GM12878 (cell line): ENCODE data around the gene PFDN4. TPM values are rescaled to one million over a fixed set of nuclear protein-coding genes. Genes with fewer than 3 reads are reported as not detected.

Experiments
- ATAC-seq: fragments of 200-7000 bp; cut with Tn5 transposase; 3 replicates; pipeline ENCODE4 v1.9.1; 2020; ENCODE audit warnings: mild to moderate bottlenecking, moderate library complexity
- BruUV-seq: library from RNA; stranded (reverse); fragments of 400-500 nt; replicated peaks from 2 replicates; lab custom pipeline; 2021; lab: Mats Ljungman, UMichigan
- CTCF ChIA-PET: fragments of 300-600 bp; sonication (Branson Sonifier 250); formaldehyde crosslinking; extraction: SDS; loops from one replicate; lab custom pipeline; 2021; ENCODE audit warnings: inconsistent platforms; lab: Yijun Ruan, JAX
- POLR2A ChIA-PET: fragments of 350-600 bp; formaldehyde crosslinking; extraction: SDS; loops from one replicate; lab custom pipeline; 2021; ENCODE audit warnings: inconsistent platforms; lab: Charles Lee
- RAD21 ChIA-PET: fragments of 300-600 bp; sonication (Branson Sonifier 250); formaldehyde crosslinking; loops from one replicate; lab custom pipeline; 2023; ENCODE audit warnings: antibody characterized with exemption; ENCODE audit not compliant: unreplicated experiment; lab: Charles Lee
- SMC1A ChIA-PET: fragments of 300-600 bp; sonication (Branson Sonifier 250); formaldehyde crosslinking; loops from one replicate; lab custom pipeline; 2023; ENCODE audit not compliant: unreplicated experiment, uncharacterized antibody; lab: Charles Lee
- DNase-seq: peaks from one replicate; pipeline ENCODE4 v3.0.0-alpha.2; 2011; ENCODE audit warnings: low read depth, low spot score
- FAIRE-seq: peaks from 3 replicates; lab custom pipeline; 2011; peaks lifted over from hg19 to GRCh38; lab: Jason Lieb, UNC
- H2AFZ ChIP-seq: 2 replicates; pipeline ENCODE4 v1.6.0; 2011; ENCODE audit warnings: low read depth, low read length, control low read depth; ENCODE audit not compliant: control insufficient read depth
- H3K27ac ChIP-seq: 2 replicates; pipeline ENCODE4 v1.5.1; 2011; ENCODE audit warnings: control low read depth; ENCODE audit not compliant: control insufficient read depth, insufficient read depth
- H3K27me3 ChIP-seq, 2 experiments: replicated peaks in 1 of 2; 2 replicates each; pipeline versions ENCODE4 v1.6.0 to v1.6.1; 2011; ENCODE audit warnings: low read length in 1 of 2; ENCODE audit not compliant: control insufficient read depth in 2 of 2, insufficient read depth in 2 of 2
- H3K36me3 ChIP-seq, 2 experiments: 2 replicates each; pipeline ENCODE4 v1.5.1; 2011; ENCODE audit warnings: low read length in 1 of 2; ENCODE audit not compliant: control insufficient read depth in 2 of 2, insufficient read depth in 2 of 2
- H3K4me1 ChIP-seq: 2 replicates; pipeline ENCODE4 v1.6.1; 2011; ENCODE audit warnings: mild to moderate bottlenecking, low read length, moderate library complexity, mixed read lengths; ENCODE audit not compliant: control insufficient read depth, insufficient read depth
- H3K4me2 ChIP-seq: 2 replicates; pipeline ENCODE4 v1.6.0; 2011; ENCODE audit warnings: control low read depth; ENCODE audit not compliant: control insufficient read depth, insufficient read depth
- H3K4me3 ChIP-seq: fragments of 200-600 bp; sonication (generic); 2 replicates; pipeline ENCODE4 v1.5.1; 2016
- H3K79me2 ChIP-seq: 2 replicates; pipeline ENCODE4 v1.6.0; 2011; ENCODE audit warnings: low read length; ENCODE audit not compliant: control insufficient read depth, insufficient read depth
- H3K9ac ChIP-seq: 2 replicates; pipeline ENCODE4 v1.8.0; 2011; ENCODE audit warnings: low read length, control low read depth, mixed read lengths; ENCODE audit not compliant: control insufficient read depth, insufficient read depth
- H3K9me3 ChIP-seq: replicated peaks from 3 replicates; pipeline ENCODE4 v1.5.1; 2011; ENCODE audit warnings: mild to moderate bottlenecking, low read length; ENCODE audit not compliant: control insufficient read depth, insufficient read depth
- H4K20me1 ChIP-seq: 2 replicates; pipeline ENCODE4 v1.6.0; 2011; ENCODE audit not compliant: control insufficient read depth, insufficient read depth
- CBX5 ChIP-seq: sonication (generic); IDR thresholded peaks from 2 replicates; pipeline ENCODE4 v1.6.1; 2016; ENCODE audit warnings: low read depth, moderate library complexity, mild to moderate bottlenecking, inconsistent platforms
- EED ChIP-seq: sonication (generic); IDR thresholded peaks from 2 replicates; pipeline ENCODE4 v1.6.1; 2016; ENCODE audit warnings: antibody characterized with exemption, low read depth
- EP300 ChIP-seq, 2 experiments: fragments of 150-350 bp in 1 of 2; IDR thresholded peaks; 2 replicates each; pipeline ENCODE4 v1.6.1; 2011 to 2012; ENCODE audit warnings: low read depth in 2 of 2, low read length in 2 of 2, borderline replicate concordance in 1 of 2, improper control_type of control experiment in 1 of 2, inconsistent platforms in 1 of 2; ENCODE audit not compliant: control insufficient read depth in 1 of 2
- ETV6 ChIP-seq, 2 experiments: fragments of 450-650 bp in 1 of 2; IDR thresholded peaks in 1 of 2; conservative IDR thresholded peaks in 1 of 2; 2 replicates each; pipeline ENCODE4 v1.6.1; 2014; ENCODE audit warnings: antibody characterized with exemption in 1 of 2, borderline replicate concordance in 1 of 2, low read depth in 1 of 2, mild to moderate bottlenecking in 1 of 2, moderate library complexity in 1 of 2
- GATAD2B ChIP-seq: fragments of 450-650 bp; conservative IDR thresholded peaks from 2 replicates; pipeline ENCODE4 v1.6.1; 2017; ENCODE audit warnings: low read depth, mild to moderate bottlenecking, moderate library complexity
- HDAC6 ChIP-seq: fragments of 200-600 bp; sonication (generic); IDR thresholded peaks from one replicate; pipeline ENCODE4 v1.8.0; 2017; ENCODE audit warnings: antibody characterized with exemption; ENCODE audit not compliant: unreplicated experiment
- NBN ChIP-seq: fragments of 450-650 bp; IDR thresholded peaks from 2 replicates; pipeline ENCODE4 v1.6.1; 2016
- NFXL1 ChIP-seq: fragments of 450-650 bp; IDR thresholded peaks from 2 replicates; pipeline ENCODE4 v1.6.1; 2017; ENCODE audit warnings: antibody characterized with exemption, mild to moderate bottlenecking, borderline replicate concordance
- SMC3 ChIP-seq: IDR thresholded peaks from 2 replicates; pipeline ENCODE4 v1.6.1; 2011; ENCODE audit warnings: low read length, improper control_type of control experiment, borderline replicate concordance
- SRF ChIP-seq, 2 experiments: IDR thresholded peaks; 2 replicates each; pipeline ENCODE4 v1.6.1; 2011; ENCODE audit warnings: low read depth in 2 of 2, low read length in 2 of 2, mild to moderate bottlenecking in 1 of 2, moderate library complexity in 1 of 2
- TCF3 ChIP-seq: IDR thresholded peaks from 2 replicates; pipeline ENCODE4 v1.6.1; 2012; ENCODE audit warnings: low read depth, mild to moderate bottlenecking, low read length, borderline replicate concordance; ENCODE audit not compliant: insufficient read depth
- ZZZ3 ChIP-seq: IDR thresholded peaks from 2 replicates; pipeline ENCODE4 v1.6.1; 2011; ENCODE audit warnings: low read depth; ENCODE audit not compliant: control insufficient read depth, insufficient read length
- WGBS: methylation state at CpG from one replicate; pipeline ENCODE4 v1.1.6; 2016; ENCODE audit warnings: low lambda C conversion rate; ENCODE audit not compliant: insufficient replicate concordance, insufficient coverage; ENCODE audit errors: missing lambda C conversion rate; 5-methylcytosine and 5-hydroxymethylcytosine counted together
- in situ Hi-C: fragments of 300-500 bp; cut with MboI; formaldehyde crosslinking; loops from 9 replicates; pipeline ENCODE4 v1.14.3; 2018; ENCODE audit warnings: mixed read lengths
- intact Hi-C: fragments of 100-400 bp; cut with micrococcal nuclease; formaldehyde crosslinking; loops from one replicate; pipeline ENCODE4 v1.14.2; 2022; ENCODE audit not compliant: unreplicated experiment
- polyA plus RNA-seq, 11 experiments: library from polyadenylated mRNA; depleted of rRNA in 4 of 11; unstranded in 6 of 11; stranded (reverse) in 5 of 11; fragments of >200 nt; fragmentation: Nextera tagmentation in 4 of 11; fragmentation: Illumina TruSeq in 1 of 11; extraction: Ambion mirVana in 4 of 11; extraction: Trizol in 1 of 11; gene quantifications; 1 replicate in 1 of 11; 2 replicates in 10 of 11; pipeline versions ENCODE4 v1.2.1 to v1.2.3, GENCODE V29; 2011 to 2016; ENCODE audit warnings: inconsistent platforms in 2 of 11, missing spikeins in 2 of 11, low read depth in 1 of 11
- total RNA-seq, 4 experiments: library from RNA; depleted of rRNA in 3 of 4; stranded (reverse); fragments of >200 nt in 3 of 4; fragmentation: Illumina TruSeq in 1 of 4; extraction: Trizol in 1 of 4; gene quantifications; 2 replicates each; pipeline versions ENCODE4 v1.2.1 to v1.2.3, GENCODE V29; 2013 to 2021
- TF ChIP-seq, protein P1 (sequence below): fragments of 450-650 bp; IDR thresholded peaks from 2 replicates; pipeline ENCODE4 v1.6.1; 2017; ENCODE audit warnings: mild to moderate bottlenecking, moderate library complexity

The PFDN4 gene
- total and polyA plus RNA-seq, 10 of the 15 experiments (the other 5 are each of a cell fraction or from before 2014, with no cell fraction given): 36.9 to 136 (median 82.8) TPM

GRCh38 chr20:54158856-54159418 is 49.0 kb upstream of the PFDN4 start:
- no peaks in the 10 kb centered on the region for H3K79me2 ChIP-seq

More at GRCh38 chr20:54158856-54159418, 49.0 kb upstream of the PFDN4 start:
- SMC1A ChIA-PET: no interaction called here
- POLR2A ChIA-PET: interaction anchor here (0.7 kb wide), 1 partner anchor 906 kb away, joined by 3 read pairs; no protein-coding TSS in a partner anchor
- no peak overlapping the region for H3K4me3 ChIP-seq
- no peak overlapping the region for H3K27ac ChIP-seq
- WGBS: 44% methylated on average over 8 of the region's 8 CpGs
- H3K4me1 ChIP-seq: no peaks in the 10 kb centered on the region
- in situ Hi-C loops: no loop called here
- no peak overlapping the region for H3K4me2 ChIP-seq
- CTCF ChIA-PET: interaction anchor here (0.7 kb wide), 1 partner anchor 97 kb away, joined by 3 read pairs; no protein-coding TSS in a partner anchor
- H3K36me3 ChIP-seq: no peaks in the 10 kb centered on the region
- intact Hi-C loops: no loop called here
- FAIRE-seq (no peak), DNase-seq (no peak), ATAC-seq (no peak)
- TF ChIP-seq SMC3 (no peak), HDAC6 (no peak), TCF3 (no peak), NFXL1 (peak; percentile 6; the same call in 1 of the 2 replicates), EED (no peak), NBN (no peak), GATAD2B (no peak), EP300 (IDR thresholded peaks at IDR 0.05; ENCODE audit: borderline replicate concordance in 1 of 2, control insufficient read depth in 1 of 2, low read depth in 2 of 2, low read length in 2 of 2) (no peak), CBX5 (no peak), ETV6 (conservative IDR thresholded peaks at IDR 0.05 in 1 of 2, IDR thresholded peaks at IDR 0.05 in 1 of 2; ENCODE audit: borderline replicate concordance in 1 of 2, low read depth in 1 of 2) (peak in 1 of 2 experiments; percentile 70; a peak in 2 of 4 replicates), ZZZ3 (no peak), SRF (IDR thresholded peaks at IDR 0.05; ENCODE audit: low read depth in 2 of 2, low read length in 2 of 2) (no peak)
- TF ChIP-seq, protein P1, sequence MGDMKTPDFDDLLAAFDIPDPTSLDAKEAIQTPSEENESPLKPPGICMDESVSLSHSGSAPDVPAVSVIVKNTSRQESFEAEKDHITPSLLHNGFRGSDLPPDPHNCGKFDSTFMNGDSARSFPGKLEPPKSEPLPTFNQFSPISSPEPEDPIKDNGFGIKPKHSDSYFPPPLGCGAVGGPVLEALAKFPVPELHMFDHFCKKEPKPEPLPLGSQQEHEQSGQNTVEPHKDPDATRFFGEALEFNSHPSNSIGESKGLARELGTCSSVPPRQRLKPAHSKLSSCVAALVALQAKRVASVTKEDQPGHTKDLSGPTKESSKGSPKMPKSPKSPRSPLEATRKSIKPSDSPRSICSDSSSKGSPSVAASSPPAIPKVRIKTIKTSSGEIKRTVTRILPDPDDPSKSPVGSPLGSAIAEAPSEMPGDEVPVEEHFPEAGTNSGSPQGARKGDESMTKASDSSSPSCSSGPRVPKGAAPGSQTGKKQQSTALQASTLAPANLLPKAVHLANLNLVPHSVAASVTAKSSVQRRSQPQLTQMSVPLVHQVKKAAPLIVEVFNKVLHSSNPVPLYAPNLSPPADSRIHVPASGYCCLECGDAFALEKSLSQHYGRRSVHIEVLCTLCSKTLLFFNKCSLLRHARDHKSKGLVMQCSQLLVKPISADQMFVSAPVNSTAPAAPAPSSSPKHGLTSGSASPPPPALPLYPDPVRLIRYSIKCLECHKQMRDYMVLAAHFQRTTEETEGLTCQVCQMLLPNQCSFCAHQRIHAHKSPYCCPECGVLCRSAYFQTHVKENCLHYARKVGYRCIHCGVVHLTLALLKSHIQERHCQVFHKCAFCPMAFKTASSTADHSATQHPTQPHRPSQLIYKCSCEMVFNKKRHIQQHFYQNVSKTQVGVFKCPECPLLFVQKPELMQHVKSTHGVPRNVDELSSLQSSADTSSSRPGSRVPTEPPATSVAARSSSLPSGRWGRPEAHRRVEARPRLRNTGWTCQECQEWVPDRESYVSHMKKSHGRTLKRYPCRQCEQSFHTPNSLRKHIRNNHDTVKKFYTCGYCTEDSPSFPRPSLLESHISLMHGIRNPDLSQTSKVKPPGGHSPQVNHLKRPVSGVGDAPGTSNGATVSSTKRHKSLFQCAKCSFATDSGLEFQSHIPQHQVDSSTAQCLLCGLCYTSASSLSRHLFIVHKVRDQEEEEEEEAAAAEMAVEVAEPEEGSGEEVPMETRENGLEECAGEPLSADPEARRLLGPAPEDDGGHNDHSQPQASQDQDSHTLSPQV: no peak
- H3K27me3 ChIP-seq: peaks cover 0 to 1% of the 10 kb centered on the region in 2 experiments
- RAD21 ChIA-PET: no interaction called here
- BruUV-seq: no TSS peak
- no peak overlapping the region for H3K9ac ChIP-seq
- no peaks in the 10 kb centered on the region for H4K20me1 ChIP-seq
- no peak overlapping the region for H2AFZ ChIP-seq
- no peaks in the 10 kb centered on the region for H3K9me3 ChIP-seq
